DND-41 (cell line): ENCODE results near the gene MMP11.

ENCODE experiments used
- ATAC-seq: fragments of 200-7000 bp; cut with Tn5 transposase; 3 replicates; pipeline ENCODE4 v1.9.1; 2021; ENCODE audit warnings: low read depth; ENCODE audit not compliant: insufficient read depth
- DNase-seq: peaks from one replicate; pipeline ENCODE4 v3.0.0-alpha.2; 2020
- H2AFZ ChIP-seq: 2 replicates; pipeline ENCODE4 v1.6.0; 2012; ENCODE audit warnings: low read depth, low read length
- H3K27ac ChIP-seq: 2 replicates; pipeline ENCODE4 v1.5.1; 2012; ENCODE audit warnings: low read length, inconsistent platforms
- H3K27me3 ChIP-seq: fragments of 200-600 bp; sonication (generic); 2 replicates; pipeline ENCODE4 v1.6.0; 2012; ENCODE audit warnings: low read length, mild to moderate bottlenecking, inconsistent platforms; ENCODE audit not compliant: insufficient read depth, poor library complexity
- H3K36me3 ChIP-seq: 2 replicates; pipeline ENCODE4 v1.5.1; 2012; ENCODE audit warnings: low read length, inconsistent platforms; ENCODE audit not compliant: insufficient read depth
- H3K4me1 ChIP-seq: 2 replicates; pipeline ENCODE4 v1.5.1; 2012; ENCODE audit warnings: mild to moderate bottlenecking, low read length; ENCODE audit not compliant: insufficient read depth
- H3K4me2 ChIP-seq: 2 replicates; pipeline ENCODE4 v1.6.0; 2012; ENCODE audit warnings: mild to moderate bottlenecking, moderate library complexity, low read length, inconsistent platforms; ENCODE audit not compliant: insufficient read depth
- H3K4me3 ChIP-seq, 2 experiments: fragments of 200-600 bp in 1 of 2; shearing (Covaris generic) in 1 of 2; 2 replicates each; pipeline ENCODE4 v1.5.1; 2012 to 2016; ENCODE audit warnings: inconsistent platforms in 2 of 2, low read length in 2 of 2, mild to moderate bottlenecking in 2 of 2, low read depth in 1 of 2, moderate library complexity in 1 of 2
- H3K79me2 ChIP-seq: 2 replicates; pipeline ENCODE4 v1.6.0; 2012; ENCODE audit warnings: low read length, inconsistent platforms; ENCODE audit not compliant: insufficient read depth
- H3K9ac ChIP-seq: 2 replicates; pipeline ENCODE4 v1.6.0; 2012; ENCODE audit warnings: low read depth, mild to moderate bottlenecking, inconsistent platforms, low read length, moderate library complexity
- H3K9me3 ChIP-seq: 2 replicates; pipeline ENCODE4 v1.5.1; 2012; ENCODE audit warnings: low read length, moderate library complexity, mild to moderate bottlenecking, inconsistent platforms; ENCODE audit not compliant: insufficient read depth, severe bottlenecking
- H4K20me1 ChIP-seq: 2 replicates; pipeline ENCODE4 v1.6.0; 2012; ENCODE audit warnings: low read length; ENCODE audit not compliant: insufficient read depth
- CTCF ChIP-seq: IDR thresholded peaks from 2 replicates; pipeline ENCODE4 v1.5.1; 2012; ENCODE audit warnings: borderline replicate concordance, low read length, moderate library complexity, mild to moderate bottlenecking; ENCODE audit not compliant: poor library complexity, severe bottlenecking; ENCODE audit errors: extremely low read depth
- EZH2 ChIP-seq: IDR thresholded peaks from 3 replicates; pipeline ENCODE4 v1.6.1; 2012; ENCODE audit warnings: borderline replicate concordance, low read depth, mild to moderate bottlenecking, moderate library complexity, low read length, inconsistent platforms; ENCODE audit not compliant: severe bottlenecking

MMP11 gene

DNA sequence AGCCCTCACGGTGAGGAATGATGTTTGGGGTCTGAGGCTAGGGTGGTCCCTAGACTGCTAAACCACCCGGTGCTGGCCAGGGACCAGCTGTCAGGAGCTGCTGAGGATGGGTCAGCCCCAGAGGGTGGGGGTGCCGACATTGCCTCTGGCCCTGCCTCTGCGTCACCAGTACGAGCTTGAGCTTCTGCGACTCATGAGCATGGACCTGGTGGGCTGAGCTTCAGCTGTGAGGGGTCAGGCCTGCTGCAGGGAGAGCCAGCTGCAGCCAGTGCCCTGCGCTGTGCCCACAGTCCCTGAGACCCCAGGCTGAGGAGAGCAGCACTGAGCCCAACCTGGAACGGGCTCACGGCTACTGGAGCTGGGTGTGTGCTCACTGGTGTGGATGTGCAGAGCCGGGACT is 59.1 kb downstream of the MMP11 start:
- H3K4me1 ChIP-seq, result peaks cover 8% of the 10 kb centered on the region
- H3K79me2 ChIP-seq, result peaks cover 38% of the 10 kb centered on the region
- DNase-seq, result no peak

GRCh38 chr22:23832226-23833016 is 59.8 kb downstream of the MMP11 start:
- Histone ChIP-seq H4K20me1 (peaks cover 47% of the 10 kb centered on the region), H3K9ac (no peak overlapping the region), H3K27ac (no peak overlapping the region), H3K36me3 (peaks cover 86% of the 10 kb centered on the region), H3K9me3 (no peaks in the 10 kb centered on the region), H2AFZ (no peak overlapping the region), H3K27me3 (no peaks in the 10 kb centered on the region), H3K4me2 (no peak overlapping the region), H3K4me1 (peaks cover 2% of the 10 kb centered on the region; the same call in 1 of the 2 replicates), H3K79me2 (peaks cover 38% of the 10 kb centered on the region), H3K4me3 (no peak overlapping the region)
- TF ChIP-seq CTCF (no peak), EZH2 (no peak)
- DNase-seq (no peak), ATAC-seq (no peak)

More for the DNA sequence above, 59.1 kb downstream of the MMP11 start:
- ATAC-seq, result no peak
- H3K4me3 ChIP-seq, result no peak overlapping the region
- no peak for TF ChIP-seq CTCF
- TF ChIP-seq EZH2, result no peak
- H3K27me3 ChIP-seq, result no peaks in the 10 kb centered on the region
- H2AFZ ChIP-seq, result no peak overlapping the region
- peaks cover 51% of the 10 kb centered on the region for H4K20me1 ChIP-seq
- no peak overlapping the region for H3K27ac ChIP-seq
- peaks cover 90% of the 10 kb centered on the region for H3K36me3 ChIP-seq
- H3K9me3 ChIP-seq, result no peaks in the 10 kb centered on the region
- H3K4me2 ChIP-seq, result no peak overlapping the region
- H3K9ac ChIP-seq, result no peak overlapping the region

DNA sequence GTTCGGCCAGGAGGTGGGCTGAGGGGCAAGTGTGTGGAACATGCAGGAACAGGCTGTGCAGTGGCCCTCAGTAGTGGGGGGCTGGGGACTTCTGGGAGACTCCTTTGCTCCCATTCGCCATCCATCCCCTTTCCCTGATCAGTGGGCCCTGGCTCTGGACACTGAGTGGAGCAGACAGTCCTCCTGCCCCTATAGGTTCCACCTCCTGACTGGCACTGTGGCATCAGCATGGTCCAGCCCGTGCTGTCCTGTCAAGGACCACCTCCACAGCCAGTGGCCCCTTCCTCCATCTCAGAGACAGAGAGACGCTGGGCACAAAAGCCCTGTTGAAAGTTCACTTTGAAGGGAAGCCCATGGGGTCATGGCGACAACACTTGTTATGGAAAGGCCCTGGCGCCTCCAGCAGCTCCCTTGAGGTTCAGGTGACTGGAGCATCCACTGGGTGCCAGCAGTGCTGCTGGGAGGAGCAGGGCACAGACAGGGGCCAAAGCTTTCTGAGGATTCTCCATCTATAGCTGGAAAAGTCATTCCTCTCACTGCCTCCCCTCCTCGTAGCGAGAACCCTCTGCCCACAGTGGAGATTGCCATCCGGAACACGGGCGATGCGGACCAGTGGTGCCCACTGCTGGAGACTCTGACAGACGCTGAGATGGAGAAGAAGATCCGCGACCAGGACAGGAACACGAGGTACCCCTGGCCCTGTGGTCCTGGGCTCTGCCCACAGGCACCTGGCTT is 60.5 kb downstream of the MMP11 start:
- peaks cover 44% of the 10 kb centered on the region for H4K20me1 ChIP-seq
- peaks cover 86% of the 10 kb centered on the region for H3K36me3 ChIP-seq
- peaks cover 8% of the 10 kb centered on the region for H3K4me1 ChIP-seq

More for the DNA sequence above, 60.5 kb downstream of the MMP11 start:
- H3K4me3 ChIP-seq, result no peak overlapping the region
- TF ChIP-seq EZH2 (no peak), CTCF (no peak)
- H3K4me2 ChIP-seq, result no peak overlapping the region
- no peak overlapping the region for H3K9ac ChIP-seq
- DNase-seq, result no peak
- H3K27ac ChIP-seq, result no peak overlapping the region
- H2AFZ ChIP-seq, result no peak overlapping the region
- no peaks in the 10 kb centered on the region for H3K9me3 ChIP-seq
- no peaks in the 10 kb centered on the region for H3K27me3 ChIP-seq
- no peak for ATAC-seq
- H3K79me2 ChIP-seq, result peaks cover 33% of the 10 kb centered on the region
